ENCODE results near the gene RRAD. TPM values are rescaled to one million over a fixed set of nuclear protein-coding genes. Genes with fewer than 3 reads are reported as not detected.
"Not testable (repeated sequence)": the region's sequence is repeated elsewhere in the genome, so short reads cannot be mapped to it uniquely, and the experiment has no call there.

The RRAD gene
- total and polyA plus RNA-seq, 2 of the 4 experiments (the other 2 are of a cell fraction), result 1.3 to 2.1 TPM

GRCh38 chr16:66956154-66956457, 30.8 kb upstream of the RRAD start:
- H3K4me2 ChIP-seq (ENCODE audit: low read depth, low read length); BruUV-seq (replicated peaks); H4K91ac ChIP-seq (ENCODE audit: insufficient read depth, low read depth, low read length); POLR2A ChIA-PET (ENCODE audit: unreplicated experiment); H2BK20ac ChIP-seq (ENCODE audit: low read depth, low read length); H3K9me3 ChIP-seq (ENCODE audit: control insufficient read depth, insufficient read depth, low read length); H3K36me3 ChIP-seq (ENCODE audit: control insufficient read depth, insufficient read depth, low read length); H3K27ac ChIP-seq (ENCODE audit: insufficient read depth, low read length); in situ Hi-C loops (cut with MboI; ENCODE audit: low sequenced_read_pairs); H3K9ac ChIP-seq (ENCODE audit: low read depth, low read length); H3K23ac ChIP-seq (ENCODE audit: low read depth, low read length); H4K8ac ChIP-seq (ENCODE audit: low read depth in 2 of 2, low read length in 2 of 2); H2BK5ac ChIP-seq (ENCODE audit: low read depth, low read length, poor library complexity, severe bottlenecking); H3K4ac ChIP-seq (ENCODE audit: low read depth, low read length); H2BK120ac ChIP-seq (ENCODE audit: low read depth, low read length); ATAC-seq (ENCODE audit: low read depth); H4K20me1 ChIP-seq (ENCODE audit: insufficient read depth, low read length); H2AK9ac ChIP-seq (replicated peaks; ENCODE audit: low read depth, low read length, poor library complexity); H3K56ac ChIP-seq (ENCODE audit: extremely low read depth, insufficient read depth, low read length); H3K14ac ChIP-seq (replicated peaks; ENCODE audit: low read depth, low read length); H3K9me1 ChIP-seq (ENCODE audit: insufficient read depth, low read length); DNase-seq; H2AFZ ChIP-seq (replicated peaks; ENCODE audit: low read length, poor library complexity); H3K4me1 ChIP-seq (ENCODE audit: control insufficient read depth, insufficient read depth, low read length); H3K79me1 ChIP-seq (ENCODE audit: low read depth in 1 of 2, low read length in 2 of 2); dilution Hi-C loops (cut with HindIII; ENCODE audit: low sequenced_read_pairs, unreplicated experiment); H2AK5ac ChIP-seq (ENCODE audit: low read depth, low read length); H3K18ac ChIP-seq (ENCODE audit: low read depth, low read length); H2BK15ac ChIP-seq (ENCODE audit: low read depth, low read length); intact Hi-C loops (cut with micrococcal nuclease); H4K5ac ChIP-seq (ENCODE audit: low read depth, low read length); H3K4me3 ChIP-seq (ENCODE audit: insufficient read depth, low read depth, low read length): not testable (repeated sequence)
- CTCF ChIA-PET, result interaction anchor here (0.6 kb wide), 1 partner anchor 205 kb away, joined by 3 read pairs; no protein-coding TSS in a partner anchor
- no CpG with 5 or more reads among the region's 1 CpG for WGBS, 2 experiments (ENCODE audit: extremely low coverage in 2 of 2, insufficient read length in 1 of 2)
- peaks cover 12% of the 10 kb centered on the region for H3K27me3 ChIP-seq (ENCODE audit: control insufficient read depth, insufficient read depth, low read length)

- in situ Hi-C loops (cut with MboI; ENCODE audit: low sequenced_read_pairs); H2AK9ac ChIP-seq (replicated peaks; ENCODE audit: low read depth, low read length, poor library complexity); intact Hi-C loops (cut with micrococcal nuclease): not testable (repeated sequence)
These were observed 30.2 kb upstream of the RRAD start for GRCh38 chr16:66955363-66956153.

More at GRCh38 chr16:66955363-66956153, 30.2 kb upstream of the RRAD start:
- POLR2A ChIA-PET (ENCODE audit: unreplicated experiment); H2BK20ac ChIP-seq (ENCODE audit: low read depth, low read length); H3K23ac ChIP-seq (ENCODE audit: low read depth, low read length); H3K9me1 ChIP-seq (ENCODE audit: insufficient read depth, low read length); H3K18ac ChIP-seq (ENCODE audit: low read depth, low read length); H4K8ac ChIP-seq (ENCODE audit: low read depth in 2 of 2, low read length in 2 of 2); H3K79me1 ChIP-seq (ENCODE audit: low read depth in 1 of 2, low read length in 2 of 2); H4K5ac ChIP-seq (ENCODE audit: low read depth, low read length); H3K9me3 ChIP-seq (ENCODE audit: control insufficient read depth, insufficient read depth, low read length); dilution Hi-C loops (cut with HindIII; ENCODE audit: low sequenced_read_pairs, unreplicated experiment); H3K4ac ChIP-seq (ENCODE audit: low read depth, low read length); H2BK15ac ChIP-seq (ENCODE audit: low read depth, low read length); H2AK5ac ChIP-seq (ENCODE audit: low read depth, low read length); H4K20me1 ChIP-seq (ENCODE audit: insufficient read depth, low read length); H4K91ac ChIP-seq (ENCODE audit: insufficient read depth, low read depth, low read length); H3K56ac ChIP-seq (ENCODE audit: extremely low read depth, insufficient read depth, low read length); H3K9ac ChIP-seq (ENCODE audit: low read depth, low read length); H3K36me3 ChIP-seq (ENCODE audit: control insufficient read depth, insufficient read depth, low read length); DNase-seq; H2BK120ac ChIP-seq (ENCODE audit: low read depth, low read length); ATAC-seq (ENCODE audit: low read depth); H3K14ac ChIP-seq (replicated peaks; ENCODE audit: low read depth, low read length); H3K4me2 ChIP-seq (ENCODE audit: low read depth, low read length); H3K4me1 ChIP-seq (ENCODE audit: control insufficient read depth, insufficient read depth, low read length); H2AFZ ChIP-seq (replicated peaks; ENCODE audit: low read length, poor library complexity); CTCF ChIA-PET; H2BK5ac ChIP-seq (ENCODE audit: low read depth, low read length, poor library complexity, severe bottlenecking); BruUV-seq (replicated peaks); H3K27ac ChIP-seq (ENCODE audit: insufficient read depth, low read length); H3K4me3 ChIP-seq (ENCODE audit: insufficient read depth, low read depth, low read length): not testable (repeated sequence)
- peaks cover 12% of the 10 kb centered on the region for H3K27me3 ChIP-seq (ENCODE audit: control insufficient read depth, insufficient read depth, low read length)
- 31% methylated on average over 2 of the region's 17 CpGs; no CpG with 5 or more reads in 1 of the 2 experiments for WGBS, 2 experiments (ENCODE audit: extremely low coverage in 2 of 2, insufficient read length in 1 of 2)

Measured in IMR-90 (cell line).